ENCODE data around the gene DHRS2. TPM values are rescaled to one million over a fixed set of nuclear protein-coding genes. Genes with fewer than 3 reads are reported as not detected.
A peak's percentile ranks its signal among the peaks of the same experiment; 100 is the strongest.

Gene DHRS2
- total and polyA plus RNA-seq, 2 of the 13 experiments (the other 11 are each of a cell fraction or from before 2014, with no cell fraction given) = 1,621 to 3,021 TPM

GRCh38 chr14:23636317-23637211 lies at the start of gene DHRS2 (continued):
- TF ChIP-seq ARNT2 (CRISPR knock-in tag; IDR thresholded peaks at IDR 0.05; ENCODE audit: low read depth) = peak; percentile 98
- TF ChIP-seq ZNF3 (CRISPR knock-in tag; IDR thresholded peaks at IDR 0.05) = peak; percentile 85
- no peak for TF ChIP-seq FOSL1 (CRISPR knock-in tag; IDR thresholded peaks at IDR 0.05; ENCODE audit: borderline replicate concordance)
- peak; percentile 69; the same call in 1 of the 2 replicates for TF ChIP-seq ZBTB3 (CRISPR knock-in tag; IDR thresholded peaks at IDR 0.05; ENCODE audit: borderline replicate concordance, low read depth)
- TF ChIP-seq HNRNPH1 (optimal IDR thresholded peaks at IDR 0.05; ENCODE audit: low read depth, low read length) = peak; percentile 77
- TF ChIP-seq ZFP36 (IDR thresholded peaks at IDR 0.05; ENCODE audit: borderline replicate concordance, low read depth, low read length, partially characterized antibody) = no peak
- peak in 1 of 2 experiments; percentile 33; a peak in 1 of 4 replicates for TF ChIP-seq ATF4 (CRISPR knock-in tag; IDR thresholded peaks at IDR 0.05)
- TF ChIP-seq FOXA3 (CRISPR knock-in tag; IDR thresholded peaks at IDR 0.05) = peak; percentile 83
- peak; percentile 75 for TF ChIP-seq KMT2B (CRISPR knock-in tag; IDR thresholded peaks at IDR 0.05)
- no peak for TF ChIP-seq NR0B2 (CRISPR knock-in tag; IDR thresholded peaks at IDR 0.05)
- TF ChIP-seq ZNF580 (CRISPR knock-in tag; IDR thresholded peaks at IDR 0.05; ENCODE audit: borderline replicate concordance, low read depth) = no peak; the same call in none of the 2 replicates
- TF ChIP-seq ZNF75D (CRISPR knock-in tag; IDR thresholded peaks at IDR 0.05; ENCODE audit: borderline replicate concordance) = no peak
- no peak; the same call in 1 of the 2 replicates for TF ChIP-seq KDM6A (CRISPR knock-in tag; IDR thresholded peaks at IDR 0.05; ENCODE audit: low read depth)
- peak; percentile 98 for TF ChIP-seq IRX3 (CRISPR knock-in tag; IDR thresholded peaks at IDR 0.05; ENCODE audit: borderline replicate concordance, low read depth)
- peak; percentile 8; the same call in 1 of the 2 replicates for TF ChIP-seq NFE2 (CRISPR knock-in tag; IDR thresholded peaks at IDR 0.05)
- TF ChIP-seq IKZF5 (CRISPR knock-in tag; IDR thresholded peaks at IDR 0.05) = peak; percentile 98
- TF ChIP-seq MIXL1 (CRISPR knock-in tag; IDR thresholded peaks at IDR 0.05) = peak; percentile 93
- peak; percentile 59; the same call in 1 of the 2 replicates for TF ChIP-seq ZSCAN22 (CRISPR knock-in tag; IDR thresholded peaks at IDR 0.05)
- TF ChIP-seq TCF7L2 (IDR thresholded peaks at IDR 0.05; ENCODE audit: low read depth, low read length) = no peak; the same call in 1 of the 2 replicates
- TF ChIP-seq ZNF512B (CRISPR knock-in tag; IDR thresholded peaks at IDR 0.05; ENCODE audit: borderline replicate concordance) = no peak
- no peak for TF ChIP-seq E2F2 (CRISPR knock-in tag; IDR thresholded peaks at IDR 0.05; ENCODE audit: borderline replicate concordance)

All from HepG2 (cell line).